ENCODE data around the gene PRELP.

PRELP gene

GRCh38 chr1:203536575-203536974, 61.0 kb downstream of the PRELP start:
- TF ChIP-seq CTCF (conservative IDR thresholded peaks at IDR 0.05; ENCODE audit: low read depth, low read length) = no peak
- no peak overlapping the region for H3K4me3 ChIP-seq (ENCODE audit: low read depth, low read length)
- peak; percentile 34 for DNase-seq (ENCODE audit: low read depth)

DNA sequence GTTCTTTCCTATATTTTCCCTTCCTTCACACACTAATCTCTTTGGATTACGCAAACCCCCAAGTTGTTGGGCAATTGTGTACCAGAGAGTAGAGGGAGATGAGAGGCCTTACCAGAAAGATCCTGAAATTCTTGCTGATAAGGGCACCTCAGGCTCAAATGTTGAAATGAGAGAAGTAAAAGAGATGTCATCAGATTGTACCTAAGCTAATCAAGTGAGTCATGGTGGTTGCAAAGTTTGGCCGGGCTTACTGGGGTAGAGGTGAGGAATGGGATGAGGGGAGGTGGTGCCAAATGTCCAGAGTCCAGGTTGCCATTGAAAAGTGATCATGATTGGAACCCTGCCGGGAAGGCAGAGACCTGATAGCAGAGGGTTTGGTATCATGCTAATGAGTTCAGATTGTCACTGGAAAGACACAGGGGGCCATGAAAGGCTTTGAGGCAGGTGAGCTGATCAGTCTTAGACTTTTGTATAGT, 61.4 kb downstream of the PRELP start:
- no peak for TF ChIP-seq CTCF (conservative IDR thresholded peaks at IDR 0.05; ENCODE audit: low read depth, low read length)
- DNase-seq (ENCODE audit: low read depth) = peak; percentile 84
- H3K4me3 ChIP-seq (ENCODE audit: low read depth, low read length) = no peak overlapping the region

- H3K4me3 ChIP-seq (ENCODE audit: low read depth, low read length) = no peak overlapping the region
- TF ChIP-seq CTCF (conservative IDR thresholded peaks at IDR 0.05; ENCODE audit: low read depth, low read length) = no peak
- DNase-seq (ENCODE audit: low read depth) = peak; percentile 66
Observed at GRCh38 chr1:203537806-203538464, 62.3 kb downstream of the PRELP start.

- TF ChIP-seq CTCF (conservative IDR thresholded peaks at IDR 0.05; ENCODE audit: low read depth, low read length) = no peak
- no peak overlapping the region for H3K4me3 ChIP-seq (ENCODE audit: low read depth, low read length)
- DNase-seq (ENCODE audit: low read depth) = no peak
Observed at GRCh38 chr1:203538726-203539125, 63.1 kb downstream of the PRELP start.

DNA sequence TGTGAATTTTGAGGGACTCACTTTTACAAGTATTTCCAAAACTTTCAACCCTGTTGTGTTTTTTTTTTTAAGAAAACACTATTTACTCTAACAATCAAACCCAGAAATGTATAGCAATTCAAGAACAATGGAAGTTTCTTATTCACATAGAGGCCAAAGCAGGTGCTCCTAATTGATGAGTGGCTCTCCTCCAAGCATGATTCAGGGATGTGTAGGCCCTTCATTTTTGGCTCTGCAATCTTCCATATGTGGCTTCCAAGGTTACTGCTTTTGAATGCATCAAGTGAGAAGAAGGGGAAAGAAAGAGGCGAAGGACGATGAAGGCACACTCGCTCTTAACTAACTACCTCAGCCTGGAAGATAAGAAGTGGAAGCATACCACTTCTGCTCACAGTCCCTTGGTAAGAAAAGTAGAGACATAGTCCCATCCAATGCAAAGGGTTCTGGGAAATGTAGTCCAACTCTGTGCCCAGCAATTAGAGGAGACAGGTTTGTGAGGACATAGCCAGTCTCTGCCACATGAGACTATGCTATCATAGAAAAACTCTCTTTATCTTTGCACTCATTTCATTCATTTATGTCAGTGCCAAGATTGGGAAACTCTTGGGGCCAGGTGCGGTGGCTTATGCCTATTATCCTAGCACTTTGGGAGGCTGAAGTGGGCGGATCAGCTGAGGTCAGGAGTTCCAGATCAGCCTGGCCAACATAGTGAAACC, 64.4 kb downstream of the PRELP start:
- DNase-seq (ENCODE audit: low read depth) = no peak
- no peak for TF ChIP-seq CTCF (conservative IDR thresholded peaks at IDR 0.05; ENCODE audit: low read depth, low read length)
- H3K4me3 ChIP-seq (ENCODE audit: low read depth, low read length) = no peak overlapping the region

Measured in choroid plexus epithelial cell (primary cell).